HG03460 (cell line): ENCODE results near the gene FAM241A.

Source experiments
- ATAC-seq: cut with Tn5 transposase; IDR thresholded peaks from one replicate; pipeline ENCODE4 v1.9.1; 2021; ENCODE audit not compliant: unreplicated experiment

The FAM241A gene

DNA sequence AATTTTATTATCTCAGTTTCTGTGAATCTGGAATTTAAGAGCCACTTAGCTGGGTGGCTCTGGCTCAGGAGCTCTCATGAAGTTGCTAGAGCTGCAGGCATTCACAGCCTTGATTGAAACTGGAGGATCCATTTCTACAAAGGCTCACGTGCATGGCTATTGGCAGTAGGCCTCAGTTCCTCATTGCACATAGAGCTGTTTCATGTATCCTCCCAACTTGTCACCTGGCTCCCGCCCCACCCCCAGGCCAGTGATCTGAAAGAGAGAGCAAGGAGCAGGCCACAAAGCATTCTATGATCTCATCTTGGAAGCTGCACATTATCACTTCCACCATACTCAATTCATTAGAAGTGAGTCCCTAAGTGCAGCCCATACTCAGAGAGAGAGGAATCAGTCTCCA is 67.8 kb downstream of the FAM241A start:
- no peak for ATAC-seq

DNA sequence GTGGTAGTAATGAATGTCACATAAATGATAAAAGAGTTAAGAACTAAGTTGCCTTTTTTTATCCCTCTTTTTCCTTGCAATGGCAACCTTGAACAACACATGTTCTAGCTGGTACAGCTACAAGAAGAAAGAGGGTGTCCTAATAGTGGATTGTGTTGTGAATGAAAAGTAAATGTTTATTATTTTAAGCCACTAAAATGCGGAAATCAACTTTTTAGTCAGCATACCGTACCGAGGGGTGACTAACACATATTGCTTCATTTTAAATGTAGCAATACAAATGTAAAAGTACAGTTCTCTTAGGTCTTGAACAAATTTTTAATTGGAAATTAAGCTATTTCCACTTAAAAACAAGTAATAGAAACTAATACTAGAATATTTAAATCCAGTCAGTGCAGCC is 68.6 kb downstream of the FAM241A start:
- no peak for ATAC-seq

- ATAC-seq = no peak
Observed at GRCh38 chr4:112214390-112215264, 69.4 kb downstream of the FAM241A start.

GRCh38 chr4:112219826-112220366 is 74.6 kb downstream of the FAM241A start:
- ATAC-seq = no peak

DNA sequence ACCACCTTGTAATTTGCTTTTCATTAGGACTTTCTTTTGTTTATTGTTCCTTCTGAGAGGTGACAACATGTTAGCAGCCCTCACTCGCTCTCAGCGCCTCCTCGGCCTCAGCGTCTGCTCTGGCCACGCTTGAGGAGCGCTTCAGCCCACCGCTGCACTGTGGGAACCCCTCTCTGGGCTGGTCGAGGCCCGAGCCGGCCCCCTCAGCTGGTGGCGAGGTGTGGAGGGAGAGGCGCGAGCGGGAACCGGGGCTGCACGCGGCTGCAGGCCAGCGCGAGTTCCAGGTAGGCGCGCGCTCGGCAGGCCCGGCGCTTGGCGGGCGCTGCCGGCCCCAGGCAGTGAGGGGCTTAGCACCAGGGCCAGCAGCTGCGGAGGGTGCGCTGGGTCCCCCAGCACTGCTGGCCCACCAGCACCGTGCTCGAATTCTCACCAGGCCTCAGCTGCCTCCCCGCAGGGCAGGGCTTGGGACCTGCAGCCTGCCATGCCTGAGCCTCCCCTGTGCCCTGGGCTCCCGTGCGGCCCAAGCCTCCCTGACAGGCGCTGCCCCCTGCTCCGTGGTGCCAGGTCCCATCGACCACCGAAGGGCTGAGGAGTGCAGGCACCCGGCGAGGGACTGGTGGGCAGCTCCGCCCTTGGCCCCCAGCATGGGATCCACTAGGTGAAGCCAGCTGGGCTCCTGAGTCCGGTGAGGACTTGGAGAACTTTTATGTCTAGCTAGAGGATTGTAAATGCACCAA is 77.1 kb downstream of the FAM241A start:
- no peak for ATAC-seq

GRCh38 chr4:112225157-112225556 is 79.9 kb downstream of the FAM241A start:
- ATAC-seq = no peak

DNA sequence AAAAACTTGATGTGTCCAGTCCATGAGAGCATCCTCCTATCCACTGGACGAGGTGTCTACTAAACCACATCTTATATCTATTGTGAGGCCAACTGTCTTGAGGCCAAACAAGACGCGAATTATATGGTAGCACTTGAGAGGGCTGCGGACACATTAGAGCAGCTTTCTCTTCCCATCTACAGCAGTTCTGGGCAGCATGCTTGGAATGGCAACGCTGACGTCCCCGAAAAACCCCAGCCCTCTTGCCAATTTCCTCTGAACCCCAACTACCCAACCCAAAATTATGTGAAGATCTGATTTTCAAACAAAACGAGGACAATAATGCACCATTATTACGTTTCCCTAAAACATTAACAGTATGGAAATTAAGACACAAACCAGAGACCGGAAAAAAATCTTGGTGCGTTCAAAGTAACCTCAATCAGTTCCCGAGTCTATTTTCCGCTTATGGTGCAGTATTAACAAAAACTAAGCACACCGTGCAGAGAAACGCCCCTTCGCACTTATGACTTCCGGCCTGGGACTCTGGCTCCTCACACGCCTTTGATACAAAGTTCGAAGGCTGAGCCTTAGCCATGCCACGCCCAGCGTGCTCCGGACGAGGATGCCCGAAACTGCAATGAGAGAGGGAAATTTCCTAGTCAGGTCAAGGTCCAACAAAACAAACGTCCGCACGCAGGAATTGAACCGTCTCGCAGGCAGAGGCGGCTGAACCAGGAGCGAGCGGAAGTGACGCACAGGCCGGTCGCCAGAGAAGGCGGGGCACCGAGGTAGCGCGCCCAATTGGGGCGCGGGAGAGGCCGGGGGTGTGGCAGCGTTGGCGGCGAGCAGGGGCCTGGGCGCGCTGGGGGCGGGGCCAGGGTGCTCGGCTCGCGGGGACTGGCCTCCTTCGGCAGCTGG is 85.9 kb downstream of the FAM241A start:
- ATAC-seq = peak; percentile 88

DNA sequence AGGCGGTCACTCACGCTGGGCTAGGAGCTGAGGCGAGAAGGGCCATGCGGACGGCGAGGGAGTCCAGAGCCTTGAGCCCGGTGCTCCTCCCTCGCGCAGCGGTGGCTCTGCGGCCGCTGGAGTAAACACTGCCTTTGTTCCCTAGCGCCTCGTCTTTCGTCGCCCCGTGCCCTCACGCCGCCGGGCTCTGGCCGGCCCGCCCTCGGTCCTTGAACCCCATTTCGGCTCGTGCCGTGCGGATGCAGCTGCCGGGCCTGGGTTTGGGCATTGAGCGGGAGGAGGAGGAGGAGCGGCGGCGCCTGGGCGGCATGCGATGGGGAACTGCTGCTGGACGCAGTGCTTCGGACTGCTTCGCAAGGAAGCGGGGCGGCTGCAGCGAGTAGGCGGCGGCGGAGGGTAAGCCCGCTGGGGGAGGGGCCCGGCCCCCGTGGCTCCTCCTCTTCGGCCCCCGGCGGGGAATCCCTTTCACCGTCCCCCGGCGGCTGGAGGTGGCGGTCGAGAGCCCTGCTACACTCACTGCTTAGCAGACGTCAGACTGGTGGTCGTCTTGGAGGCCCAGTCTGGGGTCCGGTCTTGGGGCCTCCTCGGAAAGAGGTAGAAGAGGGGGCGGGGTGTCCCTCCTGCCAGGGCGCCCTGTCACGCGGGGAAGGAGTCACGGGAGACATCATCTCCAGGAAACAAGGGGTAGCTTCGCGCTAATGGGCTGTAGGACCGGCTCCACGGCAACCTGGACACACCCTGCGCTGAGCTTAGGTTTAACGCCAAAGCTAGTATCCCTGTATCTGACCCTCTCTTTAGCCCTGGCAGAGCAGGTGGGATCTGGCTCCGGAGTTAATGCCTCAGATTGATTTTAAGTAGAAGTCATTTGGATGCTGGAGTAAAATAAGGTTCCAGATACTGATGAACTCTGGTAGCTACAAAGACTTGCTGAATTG is 86.8 kb downstream of the FAM241A start, which contains the start of gene AP1AR:
Gene AP1AR, plus strand, starts transcription at position 9 of the 935 bp plus-strand sequence. Its CDS starts 305 bp downstream, at position 314.
- peak; percentile 60 for ATAC-seq

DNA sequence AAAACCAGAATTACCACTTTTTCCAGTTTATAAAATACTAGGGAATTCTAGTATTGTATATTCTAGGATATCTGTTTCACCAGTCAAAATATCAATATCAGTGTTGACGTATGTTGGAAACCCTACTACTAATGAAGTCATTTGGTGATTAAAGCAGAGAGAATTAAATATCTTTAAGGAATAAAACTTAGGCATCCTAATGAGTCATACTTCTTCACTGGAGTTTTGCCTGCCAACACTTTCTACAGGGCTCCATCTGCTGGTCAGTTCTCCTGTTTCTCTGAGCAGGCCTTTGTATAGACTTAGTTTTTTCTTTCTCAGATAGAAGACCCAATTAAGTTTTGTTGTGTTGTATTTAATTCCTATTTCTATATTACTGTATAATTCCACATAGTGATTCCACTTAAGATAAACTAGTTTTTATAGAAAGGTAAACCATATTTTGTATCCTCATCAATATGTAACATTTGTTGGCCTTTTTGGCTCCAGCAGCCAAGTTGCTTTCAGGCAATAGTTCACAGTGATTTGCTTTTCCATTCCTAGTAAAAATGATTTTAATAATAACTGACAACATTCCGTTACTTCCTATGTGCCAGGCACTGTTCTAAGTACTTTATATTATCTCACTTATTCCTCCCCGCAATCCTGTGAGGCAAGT is 89.8 kb downstream of the FAM241A start:
- ATAC-seq = no peak

DNA sequence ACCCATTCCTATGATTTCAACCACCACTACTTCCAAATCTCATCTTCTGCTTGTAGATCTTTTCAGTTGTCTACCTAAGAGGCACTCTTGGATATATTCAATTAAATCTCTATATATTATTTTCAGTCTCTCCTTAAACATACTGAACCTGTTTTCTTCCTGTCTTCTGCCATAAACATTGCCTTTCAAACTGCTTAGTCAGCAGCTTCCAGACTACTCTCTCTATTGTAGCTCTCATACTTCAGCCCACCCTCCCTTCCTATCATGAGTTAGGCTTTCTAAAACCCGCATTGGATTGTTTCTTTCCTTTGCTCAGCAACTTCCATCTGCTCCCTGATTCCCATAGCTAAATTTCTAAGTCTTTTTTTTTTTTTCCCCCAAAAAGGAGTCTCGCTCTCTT is 90.8 kb downstream of the FAM241A start:
- ATAC-seq = no peak

DNA sequence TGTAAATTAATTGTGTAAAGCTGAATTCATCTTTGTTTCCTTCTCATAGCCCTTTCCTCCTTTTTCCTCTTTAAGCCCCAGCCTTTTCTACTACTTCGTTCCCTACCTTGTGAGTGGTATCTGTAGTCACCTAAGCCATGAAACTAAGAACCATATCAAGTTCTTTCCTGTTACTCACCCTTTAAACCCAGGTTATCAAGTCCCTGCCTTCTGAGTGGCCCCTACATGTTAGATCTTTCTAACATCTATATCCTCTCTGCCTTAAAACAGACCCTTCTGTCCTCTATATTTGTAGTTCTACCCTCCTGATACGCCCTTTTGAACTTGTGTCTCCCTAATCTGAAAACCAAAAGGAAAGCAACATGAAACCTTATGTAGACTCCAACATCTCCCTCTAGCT is 93.6 kb downstream of the FAM241A start:
- no peak for ATAC-seq
